Ovary (tissue), 3 donors: ENCODE results near the gene ACTN1.

ENCODE experiments used
- CTCF ChIP-seq, 3 donors: fragments of 450-650 bp in 2 of 3; fragments of 200-600 bp in 1 of 3; IDR thresholded peaks; one replicate each; pipeline versions ENCODE4 v1.5.1 to v1.8.0; 2016 to 2022; ENCODE audit warnings: antibody characterized with exemption in 3 of 3, mild to moderate bottlenecking in 1 of 3
- EP300 ChIP-seq: sonication (generic); formaldehyde crosslinking; IDR thresholded peaks from one replicate; pipeline ENCODE4 v1.6.1; 2017; ENCODE audit warnings: antibody characterized with exemption
- POLR2A ChIP-seq: fragments of 450-650 bp; IDR thresholded peaks from one replicate; pipeline ENCODE4 v1.6.1; 2017; ENCODE audit warnings: antibody characterized with exemption, mild to moderate bottlenecking, moderate library complexity
- donor health status: DM: no; HTN: no; CAD: no.

GRCh38 chr14:68983191-68983590 lies 4.1 kb upstream of the ACTN1 start:
- no peak for TF ChIP-seq CTCF (IDR thresholded peaks at IDR 0.05)
- no peak for TF ChIP-seq EP300
- no peak for TF ChIP-seq POLR2A
